Hematopoietic multipotent progenitor cell (in vitro differentiated cells): ENCODE data around the gene EOLA1. TPM values are rescaled to one million over a fixed set of nuclear protein-coding genes. Genes with fewer than 3 reads are reported as not detected.
A peak's percentile ranks its signal among the peaks of the same experiment; 100 is the strongest.
"Not testable (repeated sequence)": the region's sequence is repeated elsewhere in the genome, so short reads cannot be mapped to it uniquely, and the experiment has no call there.

Experiments
- DNase-seq, 3 donors: peaks; one replicate each; pipeline ENCODE4 v3.0.0-alpha.2; 2011 to 2015; ENCODE audit warnings: low read depth in 2 of 3, low spot score in 2 of 3
- total RNA-seq: library from RNA; depleted of rRNA; stranded (reverse); fragments of >200 nt; gene quantifications from one replicate; pipeline ENCODE4 v1.2.3, GENCODE V29; 2012

EOLA1 gene
- total RNA-seq, 1 donor = 23.2 TPM

DNA sequence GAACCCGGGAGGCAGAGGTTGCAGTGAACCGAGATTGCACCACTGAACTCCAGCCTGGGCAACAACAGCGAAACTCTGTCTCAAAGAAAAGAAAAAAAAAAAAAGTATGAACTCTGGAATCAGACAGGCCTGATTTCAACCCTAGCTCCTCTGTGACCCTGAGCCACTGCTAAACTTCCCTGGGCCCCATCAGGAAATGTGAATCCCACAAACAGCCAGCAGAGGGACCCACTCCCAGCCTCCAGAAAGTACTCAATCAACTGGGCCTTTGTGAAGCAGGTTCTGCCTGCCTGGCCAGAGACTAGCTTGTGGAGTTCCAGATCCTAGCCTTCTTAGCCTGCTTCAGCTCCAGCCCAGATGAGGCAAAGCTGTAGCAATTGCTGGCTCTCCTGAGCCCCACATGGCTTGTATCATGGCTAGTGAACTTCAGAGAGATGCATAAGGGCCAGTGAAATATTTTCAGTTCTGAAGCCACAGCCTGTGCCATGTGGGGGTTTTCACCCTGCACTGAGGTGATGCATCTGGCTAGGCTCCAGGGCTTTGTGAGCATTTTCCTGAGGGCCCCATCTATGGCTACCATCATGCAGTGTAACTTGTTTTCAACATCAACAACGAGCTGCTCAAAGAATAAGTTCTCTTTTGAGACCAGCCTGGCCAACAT, 28.5 kb upstream of the EOLA1 start:
- peak in 2 of 3 donors; percentile 32 to 54 for DNase-seq

DNA sequence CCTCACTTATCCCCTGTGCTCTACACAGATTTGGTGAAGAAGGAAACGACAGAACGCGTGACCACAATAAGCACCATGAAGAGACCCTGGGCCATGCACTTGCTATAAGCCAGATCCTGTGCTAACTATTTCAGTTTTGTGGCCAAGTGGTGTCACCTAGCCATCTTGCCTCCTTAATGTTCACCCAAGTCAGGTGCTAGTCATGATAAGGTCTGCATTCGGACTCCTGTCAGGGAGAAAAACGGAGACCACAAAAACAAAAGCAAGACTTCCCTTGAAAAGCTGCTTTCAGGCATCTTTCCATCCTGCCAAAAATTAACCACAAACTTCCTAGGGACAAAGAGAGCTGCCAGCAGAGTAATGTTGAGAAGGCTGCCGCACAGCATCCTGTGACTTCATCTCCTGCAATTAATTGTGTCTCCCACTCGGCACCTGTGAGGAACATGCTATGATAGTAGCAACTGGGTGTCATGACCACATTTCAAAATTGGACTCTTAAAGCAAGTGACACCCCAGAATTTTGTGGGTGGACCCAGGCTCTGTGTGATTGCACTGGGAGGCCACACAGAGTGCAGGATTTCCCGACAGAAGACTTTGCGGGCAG, 26.9 kb upstream of the EOLA1 start:
- DNase-seq = peak in 2 of 3 donors; percentile 65 to 80

DNA sequence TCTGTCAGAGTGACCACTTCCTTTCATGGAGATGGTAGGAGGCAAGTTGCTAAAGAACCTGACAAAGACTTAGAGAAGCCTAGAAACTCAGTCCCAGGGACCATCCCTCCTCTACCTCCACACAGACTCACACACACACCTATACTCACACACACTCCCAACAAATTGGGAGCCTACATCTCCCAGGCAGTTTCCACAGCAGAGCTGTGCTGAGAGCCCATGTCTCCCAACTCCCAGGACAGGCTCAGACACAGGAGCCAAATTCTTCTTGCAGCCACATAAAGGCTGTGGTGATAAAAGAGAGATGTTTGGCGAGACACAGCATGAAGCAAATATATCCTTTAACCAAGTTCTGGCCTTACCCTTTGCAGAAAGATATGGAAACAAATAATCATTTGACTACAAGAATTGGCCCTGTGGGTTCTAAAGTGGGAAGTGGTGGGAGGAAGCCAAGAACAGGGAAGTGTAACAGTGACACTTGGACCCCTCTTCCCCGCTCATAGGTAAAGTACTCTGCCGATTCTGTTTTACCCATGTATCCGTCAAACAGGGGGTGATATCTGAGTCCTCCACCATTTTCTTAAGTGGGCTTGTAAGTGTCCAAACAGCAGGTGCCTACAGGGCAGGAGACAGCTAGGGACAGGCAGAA, 24.7 kb upstream of the EOLA1 start:
- no peak for DNase-seq

DNA sequence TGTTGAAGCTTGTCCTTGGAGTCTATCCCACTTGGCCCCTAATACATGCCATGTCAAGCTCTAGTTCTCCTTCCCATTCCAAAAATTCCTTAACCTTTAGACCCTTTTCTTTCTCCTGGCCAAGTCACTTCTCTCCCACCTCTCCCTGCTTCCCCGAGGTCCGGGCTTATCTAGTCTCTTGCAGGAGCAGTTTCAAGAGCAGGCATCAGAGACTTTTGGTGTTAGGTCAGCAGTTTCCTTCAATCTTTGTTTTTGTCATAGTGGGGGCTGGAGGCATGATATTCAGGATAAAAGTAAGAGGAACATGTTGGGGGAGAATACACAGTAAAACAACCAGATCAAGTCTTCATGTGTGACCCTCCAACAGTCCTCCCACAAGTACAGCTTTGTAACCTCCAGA, 24.2 kb upstream of the EOLA1 start:
- no peak for DNase-seq

DNA sequence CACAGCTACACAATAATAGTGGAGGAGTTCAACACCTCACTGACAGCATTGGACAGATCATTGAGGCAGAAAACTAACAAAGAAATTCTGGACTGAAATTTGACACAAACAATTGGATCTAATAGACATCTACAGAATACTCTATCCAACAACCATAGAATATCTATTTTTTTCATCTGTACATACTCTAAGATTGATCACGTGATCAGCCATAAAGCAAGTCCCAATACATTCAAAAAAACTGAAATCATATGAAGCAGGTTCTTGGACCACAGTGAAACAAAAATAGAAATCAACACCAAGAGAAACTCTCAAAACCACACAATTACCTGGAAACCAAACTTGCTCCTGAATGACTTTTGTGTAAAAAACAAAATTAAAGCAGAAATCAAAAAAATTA, 23.5 kb upstream of the EOLA1 start:
- no peak for DNase-seq

DNA sequence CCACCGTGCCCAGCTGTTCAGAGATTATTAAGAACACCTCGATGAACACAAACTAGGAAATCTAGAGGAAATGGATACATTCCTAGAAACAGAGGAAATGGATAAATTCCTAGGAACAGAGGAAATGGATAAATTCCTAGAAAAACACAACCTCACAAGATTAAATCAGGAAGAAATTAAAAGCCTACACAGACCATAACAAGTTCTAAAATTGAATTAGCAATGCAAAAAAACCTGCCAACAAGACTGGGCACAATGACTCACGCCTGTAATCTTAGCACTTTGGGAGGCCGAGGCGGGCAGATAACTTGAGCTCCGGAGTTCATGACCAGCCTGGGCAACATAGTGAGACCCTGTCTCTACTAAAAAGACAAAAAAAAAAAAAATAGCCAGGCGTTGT, 22.6 kb upstream of the EOLA1 start:
- no peak for DNase-seq

DNA sequence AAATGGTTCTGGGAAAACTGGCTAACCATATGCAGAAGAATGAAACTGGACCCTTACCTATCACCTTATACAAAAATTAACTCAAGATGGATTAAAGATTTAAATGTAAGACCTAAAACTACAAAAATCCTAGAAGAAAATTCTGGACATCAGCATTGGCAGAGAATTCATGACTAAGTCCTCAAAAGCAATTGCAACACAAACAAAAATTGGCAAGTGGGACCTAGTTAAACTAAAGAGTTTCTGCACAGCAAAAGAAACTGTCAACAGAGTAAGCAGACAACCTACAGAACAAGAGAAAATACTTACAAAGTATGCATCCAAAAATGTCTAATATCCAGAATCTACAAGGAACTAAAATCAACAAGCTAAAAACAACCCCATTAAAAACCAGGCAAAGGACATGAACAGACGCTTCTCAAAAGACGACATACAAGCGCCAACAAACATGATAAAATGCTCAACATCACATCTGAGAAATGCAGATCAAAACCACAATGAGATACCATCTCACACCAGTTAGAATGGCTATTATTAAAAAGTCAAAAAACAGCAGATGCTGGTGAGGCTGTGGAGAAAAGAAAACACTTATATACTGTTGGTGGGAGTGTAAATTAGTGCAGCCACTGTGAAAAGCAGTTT, 20.1 kb upstream of the EOLA1 start:
- not testable (repeated sequence) for DNase-seq

DNA sequence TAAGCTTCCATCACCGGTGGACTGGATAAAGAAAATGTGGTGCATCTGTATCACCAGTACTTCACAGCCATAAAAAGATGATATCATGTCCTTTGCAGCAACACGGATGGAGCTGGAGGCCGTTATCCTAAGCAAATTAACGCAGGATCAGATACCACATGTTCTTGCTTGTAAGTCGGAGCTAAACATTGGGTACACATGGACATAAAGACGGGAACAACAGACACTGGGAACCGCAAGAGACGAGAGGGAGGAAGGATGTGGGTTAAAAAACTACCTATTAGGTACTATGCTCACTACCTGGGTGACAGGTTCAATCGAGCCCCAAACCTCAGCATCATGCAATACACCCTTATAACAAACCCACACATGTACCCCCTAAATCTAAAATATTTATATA, 19.4 kb upstream of the EOLA1 start:
- no peak for DNase-seq

DNA sequence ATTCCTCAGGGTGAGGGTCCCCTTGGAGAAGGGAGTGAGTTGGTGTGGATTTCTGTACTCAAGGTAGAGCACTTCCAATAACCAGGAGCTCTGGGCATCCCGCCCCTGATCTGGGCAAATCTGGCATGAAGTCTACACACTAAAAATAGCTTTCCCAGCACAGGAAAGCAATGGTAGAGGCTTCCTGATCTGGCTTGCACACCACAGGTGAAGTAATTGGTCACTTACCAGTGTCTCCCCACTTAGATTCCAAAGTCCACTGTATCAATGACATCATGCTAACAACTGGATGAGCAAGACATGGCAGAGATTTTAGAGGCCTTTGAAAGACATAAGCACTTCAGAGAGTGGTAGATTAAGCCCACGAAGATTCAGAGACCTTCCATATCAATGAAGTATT, 17.9 kb upstream of the EOLA1 start:
- DNase-seq = no peak

DNA sequence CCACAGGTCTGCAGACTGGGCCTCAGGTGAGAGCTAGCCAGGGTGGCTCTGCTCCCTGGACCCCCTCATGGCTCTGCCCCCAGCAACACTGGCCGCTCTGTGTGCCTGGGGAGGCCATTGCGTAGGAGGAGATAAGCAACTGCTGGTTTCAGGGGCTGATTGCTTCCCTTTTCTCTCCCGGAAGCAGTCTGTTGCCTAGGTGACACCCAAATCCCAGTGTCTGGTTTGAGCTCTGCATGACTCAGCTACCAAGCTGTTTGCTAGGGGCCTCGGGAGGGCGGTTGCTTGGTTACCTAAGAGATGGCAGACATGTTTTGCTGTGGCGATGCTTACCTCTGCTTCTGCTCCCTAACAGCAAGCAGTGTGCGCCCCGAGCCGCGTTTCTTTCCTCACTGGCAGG, 15.4 kb upstream of the EOLA1 start:
- peak in 2 of 3 donors; percentile 37 to 82 for DNase-seq

DNA sequence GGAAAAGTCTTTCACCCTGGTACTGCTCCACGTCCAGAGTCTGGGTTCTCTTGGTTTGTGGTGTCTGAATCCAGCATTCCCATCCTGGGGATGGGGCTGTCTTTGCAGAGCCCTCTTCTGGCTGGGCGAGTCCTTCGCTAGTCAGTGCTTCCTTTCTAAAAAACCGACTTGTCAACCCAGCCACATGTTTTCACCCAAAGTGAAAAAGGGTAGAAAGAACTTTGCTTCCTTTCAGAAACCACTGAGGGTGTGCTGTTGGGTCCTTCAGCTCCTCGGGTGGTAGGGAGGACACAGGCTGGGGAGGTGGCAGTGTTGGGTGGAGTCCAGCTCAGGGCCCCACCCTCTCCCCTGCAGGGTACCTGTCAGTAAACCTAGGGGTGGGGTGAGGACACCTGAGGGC, 14.9 kb upstream of the EOLA1 start:
- peak in 1 of 3 donors; percentile 52 for DNase-seq

DNA sequence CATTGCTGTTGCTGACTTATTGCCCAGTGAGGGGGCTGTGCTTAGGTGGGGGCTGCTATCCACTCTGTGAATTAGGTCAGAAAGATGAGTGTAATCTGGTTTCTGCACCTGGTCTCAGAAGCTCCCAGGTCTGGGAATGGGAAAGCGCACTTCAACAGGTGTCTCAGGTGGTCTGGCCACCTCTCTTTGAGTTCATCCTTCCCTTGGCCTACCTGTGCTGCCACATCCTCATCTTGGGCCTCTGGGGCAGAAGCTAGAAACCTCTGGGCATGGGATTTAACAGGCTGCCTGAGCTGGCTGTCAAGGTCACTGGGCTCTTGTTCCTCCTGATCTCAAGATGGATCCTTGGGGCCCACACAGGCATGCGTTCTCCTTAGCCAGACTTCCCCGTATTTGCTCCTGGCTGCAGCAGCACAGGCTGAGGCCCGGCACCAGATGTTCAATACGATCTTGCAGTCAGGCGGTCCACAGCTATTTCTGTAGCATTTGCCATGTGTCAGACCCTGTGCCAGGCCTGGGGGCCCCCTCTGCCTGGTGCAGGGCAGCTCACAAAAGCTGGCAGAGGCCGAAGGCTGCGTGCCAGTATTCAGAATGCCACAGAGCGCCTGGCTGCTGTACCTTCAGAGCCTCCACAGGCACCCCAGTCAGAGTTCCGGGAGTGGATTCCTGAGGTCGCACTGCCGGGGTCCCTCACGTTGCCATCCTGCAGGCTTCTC, 14.3 kb upstream of the EOLA1 start:
- DNase-seq = not testable (repeated sequence)

DNA sequence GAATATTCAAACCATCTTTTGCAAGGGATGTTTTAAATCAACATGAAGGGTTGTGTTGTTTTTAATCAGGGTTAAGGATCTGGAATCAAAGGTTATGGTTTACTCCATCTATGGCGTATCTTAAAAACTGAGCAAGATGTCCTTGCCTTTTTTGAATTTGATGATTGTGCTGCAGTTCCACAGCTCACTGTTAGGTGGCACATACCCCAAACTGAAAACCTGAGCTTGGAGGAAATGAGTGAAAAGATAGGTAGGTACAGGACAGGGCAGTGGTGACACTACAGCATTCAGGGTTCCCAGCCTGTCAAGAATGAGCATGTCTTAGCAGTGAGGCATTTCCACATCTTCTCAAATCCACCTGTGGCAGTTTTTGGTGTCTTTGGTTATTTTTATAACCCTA, 13.1 kb upstream of the EOLA1 start:
- peak in 1 of 3 donors; percentile 63 for DNase-seq

DNA sequence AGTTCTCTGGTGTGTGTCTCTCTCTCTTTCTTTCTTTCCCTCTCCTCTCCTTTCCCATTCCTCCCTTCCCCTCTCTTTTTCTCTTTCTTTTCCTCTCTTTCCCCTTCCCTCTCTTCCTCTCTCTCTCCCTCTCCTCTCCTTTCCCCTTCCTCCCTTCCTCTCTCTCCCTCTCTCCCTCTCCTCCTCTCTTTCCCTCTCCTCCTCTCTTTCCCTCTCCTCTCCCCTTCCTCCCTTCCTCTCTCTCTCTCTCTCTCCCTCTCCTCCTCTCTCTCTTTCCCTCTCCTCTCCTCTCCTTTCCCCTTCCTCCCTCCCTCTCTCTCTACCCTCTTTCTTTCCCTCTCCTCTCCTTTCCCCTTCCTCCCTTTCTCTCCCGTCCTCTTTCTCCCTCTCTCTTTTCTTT, 12.4 kb upstream of the EOLA1 start:
- no peak for DNase-seq

DNA sequence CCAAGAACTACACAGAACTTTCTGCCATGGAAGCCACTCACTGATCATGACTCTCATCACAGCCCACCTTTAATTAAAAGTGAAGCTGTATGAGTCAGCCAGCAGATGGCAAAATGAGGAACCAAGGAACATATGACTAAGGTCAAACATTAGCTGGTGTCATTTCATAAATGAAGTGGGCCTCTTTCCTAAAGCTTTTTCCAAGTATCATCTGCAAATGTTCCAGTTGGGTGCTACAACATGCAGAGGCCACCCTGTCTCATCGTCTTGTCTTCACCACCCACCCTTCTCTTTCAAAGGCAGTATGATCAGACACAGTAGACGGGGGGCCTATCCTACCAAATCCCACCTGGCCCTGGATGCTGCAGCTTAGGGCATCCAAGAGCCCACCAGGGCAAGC, 9.2 kb upstream of the EOLA1 start:
- peak in 2 of 3 donors; percentile 47 to 66 for DNase-seq

DNA sequence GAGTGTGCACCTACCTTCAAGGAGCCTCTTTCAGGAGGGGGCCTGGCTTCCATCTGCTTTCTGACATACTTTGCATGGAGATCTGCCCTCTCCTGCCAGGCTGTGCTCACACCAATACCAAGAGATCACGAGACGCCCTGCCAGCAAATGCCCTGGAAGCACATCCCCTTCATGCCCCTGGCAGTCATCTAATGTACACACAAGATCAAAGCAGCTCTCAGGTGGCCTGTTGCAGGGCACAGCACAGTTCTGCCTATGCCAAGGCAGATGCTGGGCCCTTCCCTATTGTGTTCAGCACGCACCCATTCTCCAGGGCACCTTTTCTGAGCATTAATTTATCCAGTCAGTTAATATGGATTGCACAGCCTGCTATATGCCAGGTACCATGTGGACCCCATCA, 7.9 kb upstream of the EOLA1 start:
- not testable (repeated sequence) for DNase-seq

DNA sequence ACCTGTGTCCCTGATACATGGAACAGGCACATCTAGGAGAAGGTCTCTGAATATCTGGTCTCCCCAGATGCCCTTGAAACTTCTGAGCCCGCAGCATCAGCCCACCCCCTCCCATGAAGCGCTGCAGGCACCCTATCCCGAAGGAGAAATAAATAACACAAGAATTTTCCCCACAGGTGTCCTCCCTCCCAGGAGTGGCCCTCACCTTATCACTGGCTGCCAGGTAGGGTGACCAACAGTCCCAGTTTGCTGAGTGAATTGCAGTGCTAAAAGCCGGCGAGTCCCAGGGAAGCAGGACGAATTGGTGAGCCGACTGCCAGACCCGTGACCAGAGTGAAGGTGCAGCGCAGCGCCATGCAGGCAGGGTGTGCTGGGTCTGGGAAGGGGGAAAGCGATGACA, 6.8 kb upstream of the EOLA1 start:
- DNase-seq = not testable (repeated sequence)

DNA sequence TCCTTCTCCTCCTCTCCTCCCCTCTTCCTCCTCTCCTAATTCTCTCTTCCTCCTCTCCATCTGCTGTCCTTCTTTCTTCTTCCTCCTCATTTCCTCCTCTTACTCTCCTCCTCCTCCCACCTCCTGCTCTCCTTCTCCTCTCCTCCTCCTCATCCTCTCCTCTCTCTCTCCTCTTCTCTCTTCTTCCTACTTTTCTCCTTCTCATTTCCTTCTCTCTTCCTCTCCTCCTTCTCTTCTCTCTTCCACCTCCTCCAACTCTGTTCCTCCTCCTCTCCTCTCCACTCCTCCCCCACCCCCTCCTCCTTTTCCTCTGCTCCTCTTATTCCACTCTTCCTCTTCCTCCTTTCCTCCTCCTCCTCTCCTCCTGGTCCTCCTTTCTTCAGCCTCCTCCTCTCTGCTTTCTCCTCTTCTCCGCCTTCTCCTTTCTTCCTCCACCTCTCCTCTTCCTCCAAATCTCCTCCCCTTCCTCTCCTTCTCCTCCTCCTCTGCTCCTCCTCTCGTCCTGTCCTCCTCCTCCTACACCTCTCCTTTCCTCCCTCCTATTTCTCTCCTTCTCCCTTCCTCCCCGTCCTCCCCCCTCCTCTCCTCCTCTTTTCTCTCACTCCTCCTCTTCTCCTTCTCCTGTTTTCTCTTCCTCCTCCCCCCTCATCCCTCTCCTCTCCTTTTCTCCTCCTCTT, 5.7 kb upstream of the EOLA1 start:
- DNase-seq = not testable (repeated sequence)

DNA sequence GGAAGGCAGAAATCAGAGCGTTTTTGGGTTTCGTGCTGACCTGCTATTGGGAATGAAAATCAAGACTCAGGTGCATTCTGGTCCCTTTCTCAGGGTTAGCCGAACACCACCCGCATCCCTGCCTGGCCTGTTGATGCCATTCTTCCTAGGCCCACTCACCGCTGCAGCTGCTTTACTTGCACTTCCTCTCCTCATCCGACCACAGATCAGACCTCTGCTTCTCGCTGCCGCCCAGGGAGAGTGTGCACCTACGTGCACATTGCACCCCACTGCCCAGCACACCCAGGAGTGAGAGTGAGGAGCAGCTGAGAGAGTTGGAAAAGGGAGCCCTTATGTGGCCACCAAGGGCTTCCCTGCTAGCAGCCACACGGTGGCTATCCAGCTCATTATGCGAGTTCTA, 3.3 kb upstream of the EOLA1 start:
- not testable (repeated sequence) for DNase-seq
